Brain microvascular endothelial cell (primary cell): ENCODE measurements around the gene DBNDD2.

ENCODE experiments used
- DNase-seq: peaks from one replicate; pipeline ENCODE4 v3.0.0-alpha.2; 2020
- H3K27ac ChIP-seq: fragments of 250-450 bp; sonication (Bioruptor Pico); 2 replicates; pipeline ENCODE4 v1.5.1; 2020; ENCODE audit warnings: mild to moderate bottlenecking, moderate library complexity
- H3K27me3 ChIP-seq: fragments of 250-450 bp; sonication (Bioruptor Pico); replicated peaks from 2 replicates; pipeline ENCODE4 v1.5.1; 2020; ENCODE audit warnings: mild to moderate bottlenecking
- H3K36me3 ChIP-seq: fragments of 250-450 bp; sonication (Bioruptor Pico); replicated peaks from 2 replicates; pipeline ENCODE4 v1.5.1; 2020; ENCODE audit warnings: mild to moderate bottlenecking
- H3K4me3 ChIP-seq: 2 replicates; pipeline ENCODE4 v1.5.1; 2011; ENCODE audit warnings: low read depth, mild to moderate bottlenecking, control low read depth, low read length, moderate library complexity
- in situ Hi-C: cut with HindIII; loops from 2 replicates; pipeline ENCODE4 v1.10.0; 2017; ENCODE audit warnings: low sequenced_read_pairs, low pct_ligation_motif_present
- TF ChIP-seq, protein P1 (sequence below): IDR thresholded peaks from 2 replicates; pipeline ENCODE4 v1.5.1; 2011; ENCODE audit warnings: low read depth, mild to moderate bottlenecking, moderate library complexity, low read length, control low read depth, inconsistent platforms; ENCODE audit errors: missing control alignments

DBNDD2 gene

DNA sequence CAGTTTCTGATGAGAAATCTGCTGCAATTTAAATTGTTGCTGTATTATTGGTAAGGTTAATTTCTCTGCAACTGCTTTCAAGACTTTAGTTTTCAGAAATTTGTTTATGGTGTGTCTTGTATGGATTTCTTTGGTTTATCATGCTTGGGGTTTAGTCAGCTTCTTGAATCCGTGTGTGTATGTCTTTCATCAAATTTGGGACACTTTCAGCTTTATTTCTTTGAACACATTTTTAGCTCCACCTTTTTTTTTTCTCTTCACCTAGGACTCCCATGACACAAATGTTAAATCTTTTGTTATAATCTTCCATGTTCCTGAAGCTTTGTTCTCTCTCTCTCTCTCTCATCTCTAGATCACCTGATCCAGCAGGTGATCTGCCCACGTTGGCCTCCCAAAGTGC lies 16.5 kb upstream of the DBNDD2 start:
- Histone ChIP-seq H3K4me3 (no peak overlapping the region), H3K27ac (no peak overlapping the region), H3K36me3 (no peaks in the 10 kb centered on the region), H3K27me3 (no peaks in the 10 kb centered on the region)
- TF ChIP-seq, protein P1, sequence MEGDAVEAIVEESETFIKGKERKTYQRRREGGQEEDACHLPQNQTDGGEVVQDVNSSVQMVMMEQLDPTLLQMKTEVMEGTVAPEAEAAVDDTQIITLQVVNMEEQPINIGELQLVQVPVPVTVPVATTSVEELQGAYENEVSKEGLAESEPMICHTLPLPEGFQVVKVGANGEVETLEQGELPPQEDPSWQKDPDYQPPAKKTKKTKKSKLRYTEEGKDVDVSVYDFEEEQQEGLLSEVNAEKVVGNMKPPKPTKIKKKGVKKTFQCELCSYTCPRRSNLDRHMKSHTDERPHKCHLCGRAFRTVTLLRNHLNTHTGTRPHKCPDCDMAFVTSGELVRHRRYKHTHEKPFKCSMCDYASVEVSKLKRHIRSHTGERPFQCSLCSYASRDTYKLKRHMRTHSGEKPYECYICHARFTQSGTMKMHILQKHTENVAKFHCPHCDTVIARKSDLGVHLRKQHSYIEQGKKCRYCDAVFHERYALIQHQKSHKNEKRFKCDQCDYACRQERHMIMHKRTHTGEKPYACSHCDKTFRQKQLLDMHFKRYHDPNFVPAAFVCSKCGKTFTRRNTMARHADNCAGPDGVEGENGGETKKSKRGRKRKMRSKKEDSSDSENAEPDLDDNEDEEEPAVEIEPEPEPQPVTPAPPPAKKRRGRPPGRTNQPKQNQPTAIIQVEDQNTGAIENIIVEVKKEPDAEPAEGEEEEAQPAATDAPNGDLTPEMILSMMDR = no peak
- in situ Hi-C loops = no loop called here
- no peak for DNase-seq

DNA sequence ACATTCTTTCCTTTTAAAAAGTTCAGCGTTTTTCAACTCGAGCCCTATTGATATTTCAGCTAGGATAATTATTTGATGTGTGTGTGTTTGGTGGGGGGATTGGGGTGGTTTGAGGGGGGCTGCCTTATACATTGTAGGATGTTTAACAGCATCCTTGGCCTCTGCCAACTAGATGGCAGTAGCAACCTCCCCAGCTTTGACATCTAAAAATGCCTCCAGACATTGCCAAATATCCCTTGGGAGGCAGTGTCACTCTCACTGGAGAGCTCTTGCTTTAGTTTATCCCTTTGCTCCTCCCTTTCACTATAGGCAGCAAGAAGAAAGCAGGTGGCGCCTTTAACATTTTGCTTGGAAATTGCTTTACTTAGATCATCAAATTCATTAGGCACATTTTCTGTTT lies 15.4 kb upstream of the DBNDD2 start:
- no peak for DNase-seq
- Histone ChIP-seq H3K36me3 (no peaks in the 10 kb centered on the region), H3K27me3 (no peaks in the 10 kb centered on the region), H3K4me3 (no peak overlapping the region), H3K27ac (no peak overlapping the region)
- TF ChIP-seq, protein P1 = peak; percentile 16
- in situ Hi-C loops = no loop called here

DNA sequence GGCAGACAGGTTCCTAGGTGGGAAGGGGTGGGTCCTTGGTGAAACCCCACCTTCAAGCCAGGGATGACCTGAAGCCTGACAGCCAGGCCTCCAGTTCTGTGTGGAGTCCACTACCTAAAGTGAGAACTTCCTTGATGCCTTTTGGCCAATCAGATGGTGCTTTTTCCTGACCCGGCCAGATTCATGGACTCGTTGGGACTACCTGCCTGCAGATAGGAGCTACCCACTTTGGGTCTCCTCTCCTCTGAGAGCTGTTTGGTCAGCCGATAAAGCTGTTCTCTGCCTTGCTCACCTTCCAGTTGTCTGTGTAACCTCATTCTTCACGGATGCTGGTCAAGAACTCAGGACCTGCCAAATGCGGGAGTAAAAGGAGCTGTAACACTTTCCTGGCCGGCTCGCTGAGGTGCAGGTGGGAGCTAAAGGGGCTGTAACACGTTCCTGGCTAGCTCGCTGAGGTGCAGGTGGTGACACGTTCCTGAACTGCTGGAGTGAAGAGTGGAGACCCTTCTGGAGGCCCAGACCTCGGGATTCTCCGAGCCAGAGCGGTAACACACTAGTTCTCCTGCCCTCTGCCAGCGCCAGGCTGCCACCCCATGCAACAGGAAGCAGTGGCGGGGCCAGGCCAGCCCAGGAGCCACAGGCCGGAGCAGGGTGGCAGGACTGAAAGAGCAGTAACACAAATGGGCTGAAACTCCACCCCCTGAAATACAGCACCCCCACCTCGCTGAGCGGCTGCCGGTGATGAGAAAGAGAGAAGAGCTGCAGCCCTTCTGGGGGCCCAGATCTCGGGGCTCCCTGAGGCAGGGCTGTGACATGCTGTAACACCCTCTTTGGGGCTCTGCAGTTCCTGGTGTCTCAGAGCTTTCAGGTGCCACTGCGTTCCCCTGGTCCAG lies 13.6 kb upstream of the DBNDD2 start:
- no peak for DNase-seq
- TF ChIP-seq, protein P1 = no peak
- Histone ChIP-seq H3K27ac (no peak overlapping the region), H3K27me3 (no peaks in the 10 kb centered on the region), H3K36me3 (no peaks in the 10 kb centered on the region), H3K4me3 (no peak overlapping the region)
- in situ Hi-C loops = no loop called here

DNA sequence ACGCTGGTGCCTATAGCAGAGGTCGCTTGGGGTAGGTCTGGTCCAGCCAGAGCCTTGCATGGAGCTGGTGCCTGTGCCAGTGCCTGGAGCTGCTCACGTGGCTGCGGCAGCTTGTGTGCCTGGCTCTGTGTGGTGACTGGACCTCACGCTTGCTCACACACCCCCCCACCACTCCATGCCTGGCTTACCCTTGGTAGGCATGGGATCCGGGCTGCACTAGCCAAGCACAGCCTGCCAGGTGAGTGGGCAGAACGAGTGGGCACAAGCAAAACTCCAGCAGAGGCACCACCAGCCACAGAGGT lies 13.0 kb upstream of the DBNDD2 start:
- TF ChIP-seq, protein P1 = no peak
- no peak overlapping the region for H3K27ac ChIP-seq
- no peaks in the 10 kb centered on the region for H3K36me3 ChIP-seq
- in situ Hi-C loops = no loop called here
- no peak for DNase-seq
- H3K4me3 ChIP-seq = no peak overlapping the region
- H3K27me3 ChIP-seq = no peaks in the 10 kb centered on the region

DNA sequence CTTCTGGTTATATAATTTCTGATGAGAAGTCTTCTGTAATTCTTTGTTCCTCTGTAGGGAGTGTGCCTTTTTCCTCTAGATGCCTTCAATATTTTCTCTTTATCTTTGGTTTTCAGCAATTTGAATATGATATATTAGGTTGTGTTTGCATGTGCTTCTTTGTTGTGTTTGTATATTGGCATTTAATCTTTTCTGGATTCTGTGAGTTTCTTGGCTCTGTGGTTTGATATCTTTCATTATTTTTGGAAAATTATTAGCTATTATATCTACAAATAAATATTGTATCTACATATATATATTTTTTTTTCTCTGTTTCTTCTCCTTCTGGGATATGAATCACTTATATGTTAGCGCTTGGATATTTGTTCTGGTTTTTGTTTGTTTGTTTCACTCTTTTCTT lies 9.1 kb upstream of the DBNDD2 start:
- Histone ChIP-seq H3K36me3 (no peaks in the 10 kb centered on the region), H3K4me3 (no peak overlapping the region), H3K27me3 (no peaks in the 10 kb centered on the region), H3K27ac (no peak overlapping the region)
- TF ChIP-seq, protein P1 = no peak
- in situ Hi-C loops = no loop called here
- no peak for DNase-seq
